Body of pancreas (tissue), 4 donors: Measurements from ENCODE around the gene CHRD. TPM values are rescaled to one million over a fixed set of nuclear protein-coding genes. Genes with fewer than 3 reads are reported as not detected.

Experiments
- ATAC-seq: fragments of 150-250 bp; one replicate; pipeline ENCODE4 v1.9.1; 2016
- DNase-seq, 4 donors: peaks; one replicate each; pipeline ENCODE4 v3.0.0-alpha.2; 2019
- H3K27ac ChIP-seq, 4 donors: fragments of 200-600 bp; sonication (generic); 1 replicate in 3 of 4; 2 replicates in 1 of 4; pipeline versions ENCODE4 v1.5.1 to v1.6.1; 2016 to 2019; ENCODE audit warnings: mild to moderate bottlenecking in 1 of 4, mixed read lengths in 1 of 4, moderate library complexity in 1 of 4
- H3K27me3 ChIP-seq, 2 donors: fragments of 200-600 bp; sonication (generic); one replicate each; pipeline ENCODE4 v1.6.0; 2016; ENCODE audit warnings: mild to moderate bottlenecking in 1 of 2
- H3K36me3 ChIP-seq, 2 donors: fragments of 200-600 bp; sonication (generic); replicated peaks in 1 of 2; 2 replicates each; pipeline ENCODE4 v1.5.1; 2016; ENCODE audit warnings: low read depth in 2 of 2; ENCODE audit not compliant: insufficient read depth in 1 of 2
- H3K4me1 ChIP-seq: fragments of 200-600 bp; sonication (generic); one replicate; pipeline ENCODE4 v1.6.0; 2016
- H3K4me3 ChIP-seq, 2 donors: fragments of 200-600 bp; sonication (generic); 1 replicate in 1 of 2; 2 replicates in 1 of 2; pipeline ENCODE4 v1.5.1; 2016 to 2019
- H3K9me3 ChIP-seq, 3 donors: fragments of 200-600 bp; sonication (generic); 1 replicate in 2 of 3; 2 replicates in 1 of 3; pipeline ENCODE4 v1.5.1; 2016
- CTCF ChIP-seq, 7 experiments: fragments of 450-650 bp in 4 of 7; fragments of 200-600 bp in 3 of 7; sonication (generic) in 3 of 7; IDR thresholded peaks; one replicate each; pipeline ENCODE4 v1.5.1; 2016 to 2019; ENCODE audit warnings: antibody characterized with exemption in 7 of 7
- POLR2A ChIP-seq, 3 donors: fragments of 450-650 bp; IDR thresholded peaks; one replicate each; pipeline ENCODE4 v1.6.1; 2016; ENCODE audit warnings: antibody characterized with exemption in 3 of 3, mild to moderate bottlenecking in 2 of 3
- WGBS, 2 donors: methylation state at CpG; one replicate each; pipeline ENCODE4 v1.1.5; 2017; 5-methylcytosine and 5-hydroxymethylcytosine counted together
- intact Hi-C: fragments of 100-400 bp; cut with DNase I; formaldehyde crosslinking; loops from one replicate; pipeline ENCODE4 v1.15.1; 2023
- total RNA-seq, 2 donors: library from RNA; depleted of rRNA; stranded (reverse); fragments of >200 nt; gene quantifications; one replicate each; pipeline ENCODE4 v1.1.0, GENCODE V29; 2016

CHRD gene
- total RNA-seq, 2 donors from 2014 or later: 47.2 to 50.4 TPM

GRCh38 chr3:184346480-184347190 lies 33.2 kb upstream of the CHRD start:
- H3K4me3 ChIP-seq: no peak overlapping the region
- ATAC-seq (no peak), DNase-seq (no peak)
- H3K27ac ChIP-seq: peak overlapping the region in 1 of 4 donors; percentile 57
- peaks cover 30% of the 10 kb centered on the region for H3K4me1 ChIP-seq
- H3K27me3 ChIP-seq: no peaks in the 10 kb centered on the region
- 88 to 91% methylated on average over 13 to 17 of the region's 20 CpGs for WGBS, 2 donors
- TF ChIP-seq POLR2A (IDR thresholded peaks at IDR 0.05): no peak
- no peak for TF ChIP-seq CTCF (IDR thresholded peaks at IDR 0.05)
- intact Hi-C loops: no loop called here
- H3K36me3 ChIP-seq: no peaks in the 10 kb centered on the region
- H3K9me3 ChIP-seq: no peaks in the 10 kb centered on the region

GRCh38 chr3:184347321-184348056 lies 32.4 kb upstream of the CHRD start:
- H3K4me3 ChIP-seq: no peak overlapping the region
- no peaks in the 10 kb centered on the region for H3K27me3 ChIP-seq
- H3K9me3 ChIP-seq: no peaks in the 10 kb centered on the region
- no peak for DNase-seq
- H3K36me3 ChIP-seq: no peaks in the 10 kb centered on the region
- intact Hi-C loops: no loop called here
- ATAC-seq: no peak
- TF ChIP-seq CTCF (IDR thresholded peaks at IDR 0.05) (no peak), POLR2A (IDR thresholded peaks at IDR 0.05) (no peak)
- H3K27ac ChIP-seq: no peak overlapping the region
- peaks cover 33% of the 10 kb centered on the region for H3K4me1 ChIP-seq
- WGBS, 2 donors: 69% methylated on average over 10 to 12 of the region's 12 CpGs

- Histone ChIP-seq H3K4me1 (peaks cover 38% of the 10 kb centered on the region), H3K27me3 (no peaks in the 10 kb centered on the region), H3K9me3 (no peaks in the 10 kb centered on the region), H3K36me3 (no peaks in the 10 kb centered on the region), H3K27ac (no peak overlapping the region), H3K4me3 (no peak overlapping the region)
- intact Hi-C loops: no loop called here
- DNase-seq (no peak), ATAC-seq (no peak)
- no peak for TF ChIP-seq POLR2A (IDR thresholded peaks at IDR 0.05)
- TF ChIP-seq CTCF (IDR thresholded peaks at IDR 0.05): no peak
- 85 to 93% methylated on average over 4 of the region's 4 CpGs for WGBS, 2 donors
Observed at GRCh38 chr3:184348057-184348382, 31.8 kb upstream of the CHRD start.

GRCh38 chr3:184349563-184350470 lies 30.0 kb upstream of the CHRD start:
- ATAC-seq: peak; percentile 28
- peak in 1 of 4 donors; percentile 41 for DNase-seq
- 59 to 63% methylated on average over 10 of the region's 10 CpGs for WGBS, 2 donors
- Histone ChIP-seq H3K4me1 (peaks cover 47% of the 10 kb centered on the region), H3K4me3 (no peak overlapping the region), H3K9me3 (no peaks in the 10 kb centered on the region), H3K27ac (peak overlapping the region in 3 of 4 donors; percentile 37 to 60 (median 45)), H3K27me3 (no peaks in the 10 kb centered on the region), H3K36me3 (no peaks in the 10 kb centered on the region)
- TF ChIP-seq POLR2A (IDR thresholded peaks at IDR 0.05): no peak
- no peak for TF ChIP-seq CTCF (IDR thresholded peaks at IDR 0.05)
- intact Hi-C loops: no loop called here
